Endodermal cell (in vitro differentiated cells): ENCODE results near the gene NBAS. TPM values are rescaled to one million over a fixed set of nuclear protein-coding genes. Genes with fewer than 3 reads are reported as not detected.

Experiments used
- DNase-seq: peaks from one replicate; pipeline ENCODE4 v3.0.0-alpha.2; 2017
- H3K27ac ChIP-seq: 2 replicates; pipeline ENCODE4 v1.5.1; 2013; ENCODE audit warnings: mild to moderate bottlenecking, low read depth, low read length, moderate library complexity
- H3K27me3 ChIP-seq: 2 replicates; pipeline ENCODE4 v1.6.1; 2013; ENCODE audit warnings: mild to moderate bottlenecking, low read length, moderate library complexity; ENCODE audit not compliant: insufficient read depth, control insufficient read depth, poor library complexity, severe bottlenecking
- H3K36me3 ChIP-seq: 2 replicates; pipeline ENCODE4 v1.7.0; 2013; ENCODE audit warnings: mild to moderate bottlenecking, low read length, moderate library complexity; ENCODE audit not compliant: control insufficient read depth, insufficient read depth
- H3K4me1 ChIP-seq: one replicate; pipeline ENCODE4 v1.7.0; 2013; ENCODE audit warnings: low read length; ENCODE audit not compliant: control insufficient read depth, insufficient read depth
- H3K4me3 ChIP-seq: 2 replicates; pipeline ENCODE4 v1.5.1; 2013; ENCODE audit warnings: mild to moderate bottlenecking, low read length, moderate library complexity
- H3K9ac ChIP-seq: 2 replicates; pipeline ENCODE4 v1.6.1; 2013; ENCODE audit warnings: mild to moderate bottlenecking, low read length, moderate library complexity; ENCODE audit not compliant: poor library complexity, severe bottlenecking; ENCODE audit errors: extremely low read depth
- H3K9me3 ChIP-seq: 2 replicates; pipeline ENCODE4 v1.6.1; 2013; ENCODE audit warnings: mild to moderate bottlenecking, low read length, moderate library complexity; ENCODE audit not compliant: control insufficient read depth
- H3K27ac Mint-ChIP-seq: 2 replicates; pipeline ENCODE4 v1.8.0; 2020; ENCODE audit warnings: mixed read lengths
- H3K27me3 Mint-ChIP-seq: 2 replicates; pipeline ENCODE4 v1.8.0; 2021; ENCODE audit warnings: mild to moderate bottlenecking, mixed read lengths; ENCODE audit not compliant: insufficient read depth
- H3K36me3 Mint-ChIP-seq: 2 replicates; pipeline ENCODE4 v1.8.0; 2020; ENCODE audit warnings: low read depth, mixed read lengths
- H3K4me1 Mint-ChIP-seq: 2 replicates; pipeline ENCODE4 v1.8.0; 2020; ENCODE audit warnings: mixed read lengths
- H3K4me3 Mint-ChIP-seq: 2 replicates; pipeline ENCODE4 v1.8.0; 2020; ENCODE audit warnings: mild to moderate bottlenecking, moderate library complexity, mixed read lengths
- H3K9me3 Mint-ChIP-seq: 2 replicates; pipeline ENCODE4 v1.8.0; 2020; ENCODE audit warnings: mild to moderate bottlenecking, mixed read lengths
- CTCF ChIP-seq: fragments of 200-600 bp; sonication (generic); conservative IDR thresholded peaks from 2 replicates; pipeline ENCODE4 v1.5.0; 2021; ENCODE audit warnings: antibody characterized with exemption, mild to moderate bottlenecking
- WGBS, 2 experiments: methylation state at CpG; one replicate each; pipeline versions ENCODE4 v1.1.5 to v1.1.7; 2013; ENCODE audit warnings: missing lambda C conversion rate in 2 of 2, mixed read lengths in 1 of 2; ENCODE audit not compliant: insufficient coverage in 1 of 2, insufficient read length in 1 of 2; 5-methylcytosine and 5-hydroxymethylcytosine counted together
- total RNA-seq, 2 donors: library from RNA; stranded (reverse); fragmentation: NEBNext Ultra II Directional in 1 of 2; extraction: Animal tissue kit (Norgen Biotek cat#: 25700) in 1 of 2; gene quantifications; 2 replicates in 1 of 2; 3 replicates in 1 of 2; pipeline ENCODE4 v1.2.1, GENCODE V29; 2021

NBAS gene
- total RNA-seq, 2 donors from 2014 or later = 47.4 to 54.7 TPM

- H3K27ac ChIP-seq = no peak overlapping the region
- no peak overlapping the region for H3K9ac ChIP-seq
- Mint-ChIP-seq H3K27ac (no peak overlapping the region), H3K27me3 (no peaks in the 10 kb centered on the region), H3K4me3 (no peak overlapping the region), H3K4me1 (no peaks in the 10 kb centered on the region), H3K9me3 (no peaks in the 10 kb centered on the region), H3K36me3 (peaks cover 77% of the 10 kb centered on the region)
- H3K27me3 ChIP-seq = no peaks in the 10 kb centered on the region
- no peaks in the 10 kb centered on the region for H3K4me1 ChIP-seq
- 96 to 97% methylated on average over 3 to 8 of the region's 8 CpGs for WGBS, 2 experiments
- H3K9me3 ChIP-seq = no peaks in the 10 kb centered on the region
- no peak overlapping the region for H3K4me3 ChIP-seq
- peaks cover 95% of the 10 kb centered on the region for H3K36me3 ChIP-seq
- DNase-seq = no peak
- TF ChIP-seq CTCF = no peak
Observed at GRCh38 chr2:15602393-15602792, 41.3 kb upstream of the NBAS start.

GRCh38 chr2:15601681-15602080 lies 40.5 kb upstream of the NBAS start:
- no peaks in the 10 kb centered on the region for H3K4me1 Mint-ChIP-seq
- Histone ChIP-seq H3K9me3 (no peaks in the 10 kb centered on the region), H3K27me3 (no peaks in the 10 kb centered on the region), H3K36me3 (peaks cover 95% of the 10 kb centered on the region), H3K27ac (no peak overlapping the region), H3K4me1 (no peaks in the 10 kb centered on the region), H3K4me3 (no peak overlapping the region), H3K9ac (no peak overlapping the region)
- no peak for TF ChIP-seq CTCF
- no peaks in the 10 kb centered on the region for H3K9me3 Mint-ChIP-seq
- DNase-seq = no peak
- H3K36me3 Mint-ChIP-seq = peaks cover 76% of the 10 kb centered on the region
- H3K27me3 Mint-ChIP-seq = no peaks in the 10 kb centered on the region
- 95% methylated on average over 1 of the region's 1 CpG; no CpG with 5 or more reads in 1 of the 2 experiments for WGBS, 2 experiments
- no peak overlapping the region for H3K27ac Mint-ChIP-seq
- no peak overlapping the region for H3K4me3 Mint-ChIP-seq

GRCh38 chr2:15599994-15600393 lies 38.9 kb upstream of the NBAS start:
- H3K27ac Mint-ChIP-seq = no peak overlapping the region
- Histone ChIP-seq H3K27me3 (no peaks in the 10 kb centered on the region), H3K4me1 (no peaks in the 10 kb centered on the region), H3K36me3 (peaks cover 95% of the 10 kb centered on the region), H3K4me3 (no peak overlapping the region), H3K9me3 (no peaks in the 10 kb centered on the region), H3K27ac (no peak overlapping the region), H3K9ac (no peak overlapping the region)
- TF ChIP-seq CTCF = no peak
- peaks cover 76% of the 10 kb centered on the region for H3K36me3 Mint-ChIP-seq
- H3K4me1 Mint-ChIP-seq = no peaks in the 10 kb centered on the region
- DNase-seq = no peak
- no peak overlapping the region for H3K4me3 Mint-ChIP-seq
- H3K27me3 Mint-ChIP-seq = no peaks in the 10 kb centered on the region
- 83 to 95% methylated on average over 1 of the region's 1 CpG for WGBS, 2 experiments
- H3K9me3 Mint-ChIP-seq = no peaks in the 10 kb centered on the region
